HepG2 (cell line): ENCODE measurements around the gene NAIF1. TPM values are rescaled to one million over a fixed set of nuclear protein-coding genes. Genes with fewer than 3 reads are reported as not detected.
A peak's percentile ranks its signal among the peaks of the same experiment; 100 is the strongest.

ENCODE experiments used
- DDIT3 ChIP-seq: sonication (generic); formaldehyde crosslinking; IDR thresholded peaks from 2 replicates; pipeline ENCODE4 v1.4.0; 2020; ENCODE audit warnings: mild to moderate bottlenecking, missing genetic modification reagents
- GLI4 ChIP-seq: sonication (generic); formaldehyde crosslinking; IDR thresholded peaks from 2 replicates; pipeline ENCODE4 v1.5.1; 2020; ENCODE audit warnings: missing genetic modification reagents, mild to moderate bottlenecking, moderate library complexity, borderline replicate concordance
- HDAC1 ChIP-seq: sonication (generic); formaldehyde crosslinking; IDR thresholded peaks from 2 replicates; pipeline ENCODE4 v1.5.1; 2020; ENCODE audit warnings: mild to moderate bottlenecking, missing genetic modification reagents
- HMG20B ChIP-seq: conservative IDR thresholded peaks from 2 replicates; pipeline ENCODE4 v1.6.1; 2016; ENCODE audit warnings: missing genetic modification reagents, missing compliant biosample characterization
- MAF1 ChIP-seq: sonication (generic); formaldehyde crosslinking; IDR thresholded peaks from 2 replicates; pipeline ENCODE4 v1.5.0; 2020; ENCODE audit warnings: missing genetic modification reagents, borderline replicate concordance
- MLLT10 ChIP-seq: sonication (generic); formaldehyde crosslinking; IDR thresholded peaks from 2 replicates; pipeline ENCODE4 v1.4.0; 2020; ENCODE audit warnings: missing genetic modification reagents
- MTF2 ChIP-seq: sonication (generic); formaldehyde crosslinking; IDR thresholded peaks from 2 replicates; pipeline ENCODE4 v1.5.0; 2020; ENCODE audit warnings: missing genetic modification reagents, borderline replicate concordance
- NRL ChIP-seq: sonication (generic); formaldehyde crosslinking; IDR thresholded peaks from 2 replicates; pipeline ENCODE4 v1.5.0; 2020; ENCODE audit warnings: missing genetic modification reagents, mild to moderate bottlenecking, moderate library complexity, borderline replicate concordance
- PITX1 ChIP-seq: sonication (generic); formaldehyde crosslinking; IDR thresholded peaks from 2 replicates; pipeline ENCODE4 v1.5.1; 2020; ENCODE audit warnings: mild to moderate bottlenecking, missing genetic modification reagents
- PRDM15 ChIP-seq: sonication (generic); formaldehyde crosslinking; IDR thresholded peaks from 2 replicates; pipeline ENCODE4 v1.4.0; 2020; ENCODE audit warnings: missing genetic modification reagents
- RELA ChIP-seq: sonication (generic); formaldehyde crosslinking; IDR thresholded peaks from 2 replicates; pipeline ENCODE4 v1.4.0; 2020; ENCODE audit warnings: missing genetic modification reagents
- STAT6 ChIP-seq: sonication (generic); formaldehyde crosslinking; IDR thresholded peaks from 2 replicates; pipeline ENCODE4 v1.4.0; 2020; ENCODE audit warnings: missing genetic modification reagents, mild to moderate bottlenecking, borderline replicate concordance
- WIZ ChIP-seq: sonication (generic); formaldehyde crosslinking; IDR thresholded peaks from 2 replicates; pipeline ENCODE4 v1.5.1; 2020; ENCODE audit warnings: mild to moderate bottlenecking, missing genetic modification reagents
- XRCC5 ChIP-seq: fragments of 200-400 bp; formaldehyde crosslinking; optimal IDR thresholded peaks from 2 replicates; pipeline ENCODE3; 2017; ENCODE audit warnings: mild to moderate bottlenecking, low read length
- ZBTB25 ChIP-seq: IDR thresholded peaks from 2 replicates; pipeline ENCODE4 v1.6.1; 2018; ENCODE audit warnings: missing genetic modification reagents
- ZBTB42 ChIP-seq: sonication (generic); formaldehyde crosslinking; IDR thresholded peaks from 2 replicates; pipeline ENCODE4 v1.5.0; 2020; ENCODE audit warnings: mild to moderate bottlenecking, missing genetic modification reagents
- ZNF484 ChIP-seq: sonication (generic); formaldehyde crosslinking; IDR thresholded peaks from 2 replicates; pipeline ENCODE4 v1.5.1; 2020; ENCODE audit warnings: mild to moderate bottlenecking, low read depth, missing genetic modification reagents, borderline replicate concordance
- ZNF510 ChIP-seq: sonication (generic); formaldehyde crosslinking; IDR thresholded peaks from 2 replicates; pipeline ENCODE4 v1.4.0; 2020; ENCODE audit warnings: low read depth, mild to moderate bottlenecking, missing genetic modification reagents
- ZNF704 ChIP-seq: sonication (generic); formaldehyde crosslinking; IDR thresholded peaks from 2 replicates; pipeline ENCODE4 v1.8.1; 2023; ENCODE audit warnings: mild to moderate bottlenecking, inconsistent platforms, moderate library complexity, missing genetic modification reagents, borderline replicate concordance
- ZNF839 ChIP-seq: sonication (generic); formaldehyde crosslinking; IDR thresholded peaks from 2 replicates; pipeline ENCODE4 v1.4.0; 2020; ENCODE audit warnings: missing genetic modification reagents, mild to moderate bottlenecking, borderline replicate concordance
- ZSCAN31 ChIP-seq: sonication (generic); formaldehyde crosslinking; IDR thresholded peaks from 2 replicates; pipeline ENCODE4 v1.5.0; 2020; ENCODE audit warnings: low read depth, mild to moderate bottlenecking, missing genetic modification reagents
- polyA plus RNA-seq, 8 experiments: library from polyadenylated mRNA; depleted of rRNA in 3 of 8; stranded (reverse) in 7 of 8; unstranded in 1 of 8; fragments of >200 nt; fragmentation: Illumina TruSeq in 4 of 8; extraction: Trizol in 4 of 8; gene quantifications; 2 replicates each; pipeline versions ENCODE4 v1.2.1 to v1.2.3, GENCODE V29; 2011 to 2016; ENCODE audit warnings: low read depth in 4 of 8, missing spikeins in 1 of 8, mixed read lengths in 1 of 8; ENCODE audit not compliant: insufficient read depth in 1 of 8
- total RNA-seq, 5 experiments: library from RNA; depleted of rRNA; stranded (reverse); fragments of >200 nt; fragmentation: Illumina TruSeq; extraction: Trizol; gene quantifications; 2 replicates each; pipeline ENCODE4 v1.2.3, GENCODE V29; 2016; ENCODE audit warnings: low read depth in 1 of 5

Gene NAIF1
- total and polyA plus RNA-seq, 2 of the 13 experiments (the other 11 are each of a cell fraction or from before 2014, with no cell fraction given), result 6.0 to 6.9 TPM

GRCh38 chr9:128099231-128099931 is 32.3 kb upstream of the NAIF1 start (continued):
- 0 out of 2 replicates have a peak, but pooled peaks have one; percentile 5 for TF ChIP-seq ZBTB25 (CRISPR knock-in tag)
- no peak for TF ChIP-seq ZNF510 (CRISPR knock-in tag)
- no peak for TF ChIP-seq ZNF704 (CRISPR knock-in tag)
- no peak for TF ChIP-seq PRDM15 (CRISPR knock-in tag)
- no peak for TF ChIP-seq GLI4 (CRISPR knock-in tag)
- no peak for TF ChIP-seq MAF1 (CRISPR knock-in tag)
- TF ChIP-seq WIZ (CRISPR knock-in tag), result no peak
- TF ChIP-seq MLLT10 (CRISPR knock-in tag), result no peak
- no peak for TF ChIP-seq STAT6
- TF ChIP-seq ZNF839, result no peak
- TF ChIP-seq PITX1 (CRISPR knock-in tag), result no peak
- no peak for TF ChIP-seq ZBTB42
- TF ChIP-seq ZSCAN31, result 0 out of 2 replicates have a peak, but pooled peaks have one; percentile 1
- TF ChIP-seq HDAC1 (CRISPR knock-in tag), result no peak
- no peak for TF ChIP-seq RELA
- no peak for TF ChIP-seq XRCC5
- TF ChIP-seq HMG20B (CRISPR knock-in tag), result no peak
- no peak for TF ChIP-seq DDIT3 (CRISPR knock-in tag)
- TF ChIP-seq MTF2 (CRISPR knock-in tag), result no peak
- no peak for TF ChIP-seq NRL (CRISPR knock-in tag)
- TF ChIP-seq ZNF484 (CRISPR knock-in tag), result no peak
